Measurements from ENCODE around the gene TLR5.
"Not testable (repeated sequence)": the region's sequence is repeated elsewhere in the genome, so short reads cannot be mapped to it uniquely, and the experiment has no call there.

Gene TLR5

GRCh38 chr1:223142795-223143536, at the start of gene TLR5:
Gene TLR5 (minus strand): TSS chr1:223143248. CDS start chr1:223113031, 30,217 bp downstream.
- peak; percentile 57 for DNase-seq

- no peak for DNase-seq
Observed at GRCh38 chr1:223189903-223190724, 47.1 kb upstream of the TLR5 start.

- DNase-seq: no peak
Observed at GRCh38 chr1:223189525-223189902, 46.5 kb upstream of the TLR5 start.

- no peak for DNase-seq
Observed at GRCh38 chr1:223188618-223189356, 45.7 kb upstream of the TLR5 start.

GRCh38 chr1:223186800-223187199, 43.8 kb upstream of the TLR5 start:
- DNase-seq: no peak

- no peak for DNase-seq
Observed at GRCh38 chr1:223183268-223183862, 40.3 kb upstream of the TLR5 start.

- DNase-seq: no peak
Observed at GRCh38 chr1:223180731-223181321, 37.8 kb upstream of the TLR5 start.

- DNase-seq: no peak
Observed at GRCh38 chr1:223179786-223180185, 36.7 kb upstream of the TLR5 start.

- no peak for DNase-seq
Observed at GRCh38 chr1:223179280-223179679, 36.2 kb upstream of the TLR5 start.

- DNase-seq: no peak
Observed at GRCh38 chr1:223177681-223178080, 34.6 kb upstream of the TLR5 start.

GRCh38 chr1:223176437-223176836, 33.4 kb upstream of the TLR5 start:
- no peak for DNase-seq

GRCh38 chr1:223175633-223176032, 32.6 kb upstream of the TLR5 start:
- DNase-seq: no peak

- no peak for DNase-seq
Observed at GRCh38 chr1:223175032-223175431, 32.0 kb upstream of the TLR5 start.

GRCh38 chr1:223169458-223169857, 26.4 kb upstream of the TLR5 start:
- not testable (repeated sequence) for DNase-seq

- no peak for DNase-seq
Observed at GRCh38 chr1:223161321-223161720, 18.3 kb upstream of the TLR5 start.

GRCh38 chr1:223156343-223156742, 13.3 kb upstream of the TLR5 start:
- DNase-seq: no peak

- no peak for DNase-seq
Observed at GRCh38 chr1:223155153-223155552, 12.1 kb upstream of the TLR5 start.

- no peak for DNase-seq
Observed at GRCh38 chr1:223153177-223154119, 10.4 kb upstream of the TLR5 start.

- DNase-seq: no peak
Observed at GRCh38 chr1:223152399-223152798, 9.4 kb upstream of the TLR5 start.

- DNase-seq: no peak
Observed at GRCh38 chr1:223150443-223150842, 7.4 kb upstream of the TLR5 start.

- no peak for DNase-seq
Observed at GRCh38 chr1:223147873-223148272, 4.8 kb upstream of the TLR5 start.

GRCh38 chr1:223147409-223147808, 4.4 kb upstream of the TLR5 start:
- DNase-seq: no peak

All from NCI-H2107 (cell line).